Measurements from ENCODE around the gene RNF227.

Gene RNF227

GRCh38 chr17:7894866-7895265 is 21.2 kb downstream of the RNF227 start:
- no peak for DNase-seq
- in situ Hi-C loops (cut with MboI; ENCODE audit: low pct_unique_long_range_greater_than_20kb, low sequenced_read_pairs) = no loop called here

DNA sequence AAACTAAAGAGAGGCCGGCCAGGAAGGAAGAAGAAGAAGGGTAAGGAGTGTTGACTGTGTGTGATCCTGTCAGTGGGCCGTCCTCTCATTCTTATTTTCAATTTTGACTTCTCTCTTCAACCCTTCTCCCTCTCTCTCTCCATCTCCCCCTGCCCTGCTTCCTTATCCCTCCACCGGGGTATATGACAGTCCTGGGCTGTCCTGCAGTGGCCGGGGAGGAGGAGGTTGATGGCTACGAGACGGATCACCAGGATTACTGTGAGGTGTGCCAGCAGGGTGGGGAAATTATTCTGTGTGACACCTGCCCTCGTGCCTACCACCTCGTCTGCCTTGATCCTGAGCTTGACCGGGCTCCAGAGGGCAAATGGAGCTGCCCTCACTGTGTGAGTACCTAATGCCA is 21.9 kb downstream of the RNF227 start:
- in situ Hi-C loops (cut with MboI; ENCODE audit: low pct_unique_long_range_greater_than_20kb, low sequenced_read_pairs) = no loop called here
- DNase-seq = no peak

DNA sequence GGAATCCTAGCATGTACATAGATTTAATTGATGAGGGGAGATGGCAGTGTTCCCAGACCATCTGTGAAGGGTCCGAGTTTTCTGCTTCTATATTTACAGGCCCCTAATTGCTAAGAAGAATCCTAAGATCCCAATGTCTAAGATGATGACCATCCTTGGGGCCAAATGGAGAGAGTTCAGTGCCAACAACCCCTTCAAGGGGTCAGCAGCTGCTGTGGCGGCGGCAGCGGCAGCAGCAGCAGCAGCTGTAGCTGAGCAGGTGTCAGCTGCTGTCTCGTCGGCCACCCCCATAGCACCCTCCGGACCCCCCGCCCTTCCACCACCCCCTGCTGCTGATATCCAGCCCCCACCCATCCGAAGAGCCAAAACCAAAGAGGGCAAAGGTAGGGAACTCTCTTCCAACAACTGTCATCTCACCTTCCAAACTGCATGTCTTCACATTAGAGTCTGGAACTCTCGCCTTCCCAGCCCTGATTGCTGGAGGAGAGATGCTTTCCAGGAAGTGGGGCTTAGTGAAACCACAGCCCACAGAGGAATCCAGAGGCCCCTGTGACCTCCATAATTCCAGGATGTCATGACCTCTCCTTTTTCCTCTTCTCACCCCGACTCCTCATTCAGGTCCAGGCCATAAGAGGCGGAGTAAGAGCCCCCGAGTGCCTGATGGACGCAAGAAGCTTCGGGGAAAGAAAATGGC is 22.8 kb downstream of the RNF227 start:
- in situ Hi-C loops (cut with MboI; ENCODE audit: low pct_unique_long_range_greater_than_20kb, low sequenced_read_pairs) = no loop called here
- no peak for DNase-seq

DNA sequence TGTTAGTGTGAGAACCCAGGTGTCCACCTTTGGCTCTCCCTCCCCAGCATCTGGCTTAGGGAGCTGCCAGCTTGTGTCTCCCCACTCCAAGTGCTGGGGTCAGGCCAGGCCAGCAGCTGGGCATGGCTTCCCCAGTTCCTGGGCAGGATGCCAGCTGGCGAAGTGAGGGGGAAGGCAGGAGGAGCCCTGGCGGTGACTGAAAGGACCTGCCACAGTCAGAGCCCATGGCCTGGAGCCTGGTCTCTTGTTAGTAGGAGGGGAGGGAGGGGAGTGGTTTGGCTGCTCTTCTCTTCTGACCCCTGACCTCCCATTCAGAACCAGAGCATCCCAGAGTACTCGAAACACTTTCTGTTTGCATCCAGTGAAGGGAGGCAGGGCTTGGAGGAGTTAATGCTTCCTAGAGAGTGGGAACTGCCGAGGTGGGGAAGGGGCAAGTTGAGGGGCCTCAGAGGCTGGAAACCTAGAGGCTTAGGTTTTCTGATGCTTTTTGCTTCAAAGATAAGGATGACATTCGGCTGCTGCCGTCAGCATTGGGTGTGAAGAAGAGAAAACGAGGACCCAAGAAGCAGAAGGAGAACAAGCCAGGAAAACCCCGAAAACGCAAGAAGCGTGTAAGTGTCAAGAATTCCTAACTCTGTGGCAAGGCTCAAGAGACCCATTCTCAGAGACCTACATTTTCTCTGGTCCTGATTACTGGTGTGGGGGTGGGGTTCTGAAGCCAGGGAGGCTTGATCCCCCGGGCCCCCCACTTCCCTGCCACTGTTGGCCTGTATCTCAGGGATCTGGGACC is 26.7 kb downstream of the RNF227 start:
- in situ Hi-C loops (cut with MboI; ENCODE audit: low pct_unique_long_range_greater_than_20kb, low sequenced_read_pairs) = no loop called here
- peak; percentile 78 for DNase-seq

- no peak for DNase-seq
- in situ Hi-C loops (cut with MboI; ENCODE audit: low pct_unique_long_range_greater_than_20kb, low sequenced_read_pairs) = no loop called here
Observed at GRCh38 chr17:7888184-7888920, 27.7 kb downstream of the RNF227 start, which contains the start of gene CHD3. CHD3 (plus strand) TSS chr17:7888789; CDS start chr17:7889001, 212 bp downstream.

- in situ Hi-C loops (cut with MboI; ENCODE audit: low pct_unique_long_range_greater_than_20kb, low sequenced_read_pairs) = no loop called here
- peak; percentile 99 for DNase-seq
Observed at GRCh38 chr17:7887482-7888183, 28.5 kb downstream of the RNF227 start.

DNA sequence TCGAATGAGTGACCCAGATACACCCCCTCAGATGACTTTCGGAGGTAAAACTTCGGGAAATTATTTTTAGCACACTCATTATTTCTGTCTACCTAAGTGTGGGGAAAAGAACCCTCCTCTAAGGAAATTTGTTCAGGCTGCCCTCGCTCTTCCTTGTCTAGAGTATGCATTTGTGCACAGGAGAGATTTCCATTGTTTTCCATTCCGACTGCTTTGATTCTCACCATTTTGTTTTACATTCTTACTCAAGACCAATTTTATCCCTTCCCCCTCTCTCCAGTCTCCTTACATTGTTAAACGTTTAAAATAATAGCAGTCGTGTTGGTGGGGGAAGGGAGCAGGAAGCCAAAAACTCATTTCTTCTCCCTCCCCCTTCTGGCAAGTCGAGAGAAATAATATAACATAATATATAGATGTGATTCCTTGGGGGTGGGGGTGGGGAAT is 29.0 kb downstream of the RNF227 start:
- DNase-seq = no peak

GRCh38 chr17:7886227-7887037 is 29.7 kb downstream of the RNF227 start:
- in situ Hi-C loops (cut with MboI; ENCODE audit: low pct_unique_long_range_greater_than_20kb, low sequenced_read_pairs) = no loop called here
- DNase-seq = peak; percentile 58

More for the DNA sequence above, 29.0 kb downstream of the RNF227 start:
- in situ Hi-C loops (cut with MboI; ENCODE audit: low pct_unique_long_range_greater_than_20kb, low sequenced_read_pairs) = no loop called here

DNA sequence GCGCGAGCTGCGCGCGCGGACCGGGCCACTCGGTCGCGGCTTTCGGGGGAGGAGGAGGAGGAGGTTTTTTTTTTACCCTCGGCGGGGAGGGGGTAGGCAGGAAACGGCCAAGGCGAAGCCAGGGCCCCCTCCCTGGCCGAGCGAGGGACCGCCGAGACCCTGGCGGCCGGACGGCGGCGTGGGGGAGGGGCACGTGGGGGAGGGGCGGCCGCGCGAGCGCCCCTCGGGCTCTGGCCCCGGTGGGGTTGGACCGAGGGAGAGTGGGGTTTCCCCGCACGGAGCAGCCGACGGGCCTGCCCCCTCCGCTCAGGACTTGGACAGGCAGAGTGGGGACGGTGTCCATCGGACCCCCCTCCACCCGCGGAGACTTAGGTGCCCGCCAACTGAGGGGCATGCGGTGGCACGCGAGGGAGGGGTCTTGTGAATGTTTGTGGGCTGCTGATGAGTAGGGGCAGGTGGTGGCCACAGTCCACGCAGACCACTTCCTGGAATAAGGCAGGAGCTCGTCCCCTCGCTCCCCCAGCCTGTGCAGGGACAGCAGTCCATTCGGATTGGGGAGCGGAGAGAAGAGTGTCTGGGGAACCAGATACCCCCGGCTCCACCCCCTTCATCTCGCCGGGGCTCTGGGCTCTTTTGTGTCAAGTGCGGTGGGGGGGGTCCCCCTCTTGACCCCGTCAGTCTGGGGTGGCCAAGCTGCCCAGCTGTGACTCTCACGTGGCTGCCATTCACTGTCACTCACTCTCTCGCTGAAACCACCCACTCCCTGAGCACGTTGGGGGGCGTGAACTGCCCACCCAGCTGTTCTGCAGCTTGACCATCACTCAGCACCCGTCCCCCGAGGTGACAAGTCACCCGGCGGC is 30.5 kb downstream of the RNF227 start:
- peak; percentile 61 for DNase-seq
- in situ Hi-C loops (cut with MboI; ENCODE audit: low pct_unique_long_range_greater_than_20kb, low sequenced_read_pairs) = no loop called here

- in situ Hi-C loops (cut with MboI; ENCODE audit: low pct_unique_long_range_greater_than_20kb, low sequenced_read_pairs) = no loop called here
- DNase-seq = peak; percentile 19
Observed at GRCh38 chr17:7884581-7885366, 31.3 kb downstream of the RNF227 start.

DNA sequence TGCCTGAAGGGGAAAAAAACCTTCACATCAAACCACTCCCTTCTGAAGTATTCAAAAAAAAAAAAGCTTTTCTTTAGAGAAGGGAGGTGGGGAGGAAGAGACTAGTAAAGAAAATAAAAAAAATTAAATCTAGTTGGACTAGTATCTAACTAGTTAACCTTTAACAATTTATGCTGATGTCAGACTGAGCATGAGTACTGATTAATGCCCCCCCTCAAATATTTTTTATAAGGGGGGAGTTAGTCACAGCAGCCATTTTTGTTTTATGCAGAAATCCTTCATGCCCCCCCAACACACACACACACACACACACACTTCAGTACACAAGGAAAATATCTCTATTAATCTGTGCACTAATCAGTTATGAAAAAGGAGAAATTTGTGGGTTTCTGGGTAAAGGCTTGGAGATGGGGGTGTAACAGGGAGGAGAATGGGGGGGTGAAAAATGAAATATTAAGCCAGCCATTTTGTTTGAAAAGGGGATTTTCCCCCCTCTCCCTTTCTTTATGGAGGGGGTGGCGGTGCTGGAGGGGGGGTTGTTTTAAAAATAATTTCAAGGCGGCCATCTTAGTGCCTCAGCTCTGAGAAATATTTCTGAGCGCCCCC is 32.2 kb downstream of the RNF227 start:
- in situ Hi-C loops (cut with MboI; ENCODE audit: low pct_unique_long_range_greater_than_20kb, low sequenced_read_pairs) = no loop called here
- DNase-seq = peak; percentile 31

DNA sequence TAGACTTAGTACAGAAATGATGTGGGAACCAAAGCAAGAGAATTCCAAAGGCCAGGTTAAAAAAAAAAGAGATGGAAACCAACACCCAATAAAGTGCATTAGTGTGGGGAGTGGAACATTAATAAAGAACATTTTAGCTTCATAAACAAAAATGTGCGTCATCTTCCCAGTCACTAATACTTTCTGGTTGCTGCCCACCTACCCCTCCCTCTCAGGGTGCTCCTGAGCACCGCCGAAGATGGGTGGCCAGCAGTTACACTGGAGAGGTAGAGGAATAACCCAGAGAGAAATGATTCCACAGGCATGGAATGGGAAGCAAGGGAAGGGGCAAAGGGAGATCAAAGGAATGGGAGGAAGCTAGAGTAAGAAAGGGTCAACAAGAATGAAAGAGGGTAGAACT is 33.5 kb downstream of the RNF227 start:
- in situ Hi-C loops (cut with MboI; ENCODE audit: low pct_unique_long_range_greater_than_20kb, low sequenced_read_pairs) = no loop called here

GRCh38 chr17:7882068-7882467 is 34.0 kb downstream of the RNF227 start:
- in situ Hi-C loops (cut with MboI; ENCODE audit: low pct_unique_long_range_greater_than_20kb, low sequenced_read_pairs) = no loop called here
- no peak for DNase-seq

More for the DNA sequence above, 33.5 kb downstream of the RNF227 start:
- no peak for DNase-seq

GRCh38 chr17:7881276-7882054 is 34.6 kb downstream of the RNF227 start:
- DNase-seq = no peak
- in situ Hi-C loops (cut with MboI; ENCODE audit: low pct_unique_long_range_greater_than_20kb, low sequenced_read_pairs) = no loop called here

DNA sequence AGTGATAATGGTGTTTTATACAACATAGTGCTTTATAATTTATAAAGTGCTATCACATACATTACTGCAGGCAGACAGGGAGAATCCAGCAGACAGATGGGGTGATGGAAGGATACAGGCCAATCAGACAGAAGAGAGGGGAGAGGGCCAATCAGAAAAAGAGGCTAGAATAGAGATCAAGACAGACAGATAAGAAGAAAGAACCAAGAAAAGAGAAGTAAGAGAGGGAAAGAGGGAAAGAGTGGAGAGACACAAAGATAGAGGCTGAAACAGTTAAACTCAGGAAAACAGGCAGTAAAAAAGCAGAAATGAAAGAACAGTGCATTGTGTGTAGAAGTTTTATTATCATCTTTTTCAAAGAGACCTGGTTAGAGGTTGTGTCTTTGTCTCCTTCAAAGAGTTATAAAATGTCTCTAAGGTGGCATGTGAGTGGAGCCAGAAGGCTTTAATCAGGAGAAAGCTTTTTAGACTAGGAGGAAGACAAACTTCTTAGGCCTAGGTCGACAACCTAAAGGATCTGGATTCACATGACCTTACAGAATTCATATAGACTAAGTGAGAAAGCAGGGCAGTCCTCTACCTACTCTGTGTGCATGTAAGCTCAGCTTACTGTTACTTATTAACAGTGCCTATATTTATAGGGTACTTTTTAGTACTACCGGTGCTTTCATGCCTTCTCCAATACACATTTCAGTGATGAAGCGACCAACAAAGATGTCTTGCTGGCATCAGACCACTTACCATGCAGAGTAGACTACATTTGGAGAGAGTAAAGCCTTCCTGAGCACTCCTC is 35.8 kb downstream of the RNF227 start:
- in situ Hi-C loops (cut with MboI; ENCODE audit: low pct_unique_long_range_greater_than_20kb, low sequenced_read_pairs) = no loop called here
- DNase-seq = peak; percentile 59

Measured in KBM-7 (cell line).